ENCODE results near the gene IKZF2. TPM values are rescaled to one million over a fixed set of nuclear protein-coding genes. Genes with fewer than 3 reads are reported as not detected.

IKZF2 gene
- total RNA-seq, 1 experiment from 2014 or later: 1.6 TPM

DNA sequence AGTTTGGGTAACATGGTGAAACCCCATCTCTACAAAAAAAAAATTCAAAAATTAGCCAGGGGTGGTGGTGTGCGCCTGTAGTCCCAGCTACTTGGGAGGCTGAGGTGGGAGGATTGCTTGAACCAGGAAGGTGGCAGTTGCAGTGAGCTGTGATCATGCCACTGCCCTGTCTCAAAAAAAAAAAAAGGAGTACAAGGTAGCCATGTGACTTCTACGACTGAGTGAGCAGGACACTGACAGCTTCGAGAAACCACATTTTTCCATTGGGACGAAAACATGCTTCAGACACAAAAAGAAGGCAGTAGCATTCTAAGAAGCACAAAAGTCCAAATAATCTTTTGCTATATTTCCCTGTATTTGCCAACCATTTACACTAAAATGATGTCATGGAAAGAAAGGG is 19.7 kb upstream of the IKZF2 start:
- RAD21 ChIA-PET (ENCODE audit: low non-redundant PET in 1 of 2, low total read pairs in 2 of 2, uncharacterized antibody in 2 of 2, unreplicated experiment in 2 of 2): no interaction called here
- no TSS peak for BruUV-seq (replicated peaks)
- TF ChIP-seq FOSL1 (IDR thresholded peaks at IDR 0.05; ENCODE audit: low read depth) (no peak), POLR2AphosphoS5 (IDR thresholded peaks at IDR 0.05; ENCODE audit: low read depth, low read length) (no peak), EZH2 (IDR thresholded peaks at IDR 0.05) (no peak), ZBTB33 (IDR thresholded peaks at IDR 0.05; ENCODE audit: extremely low read depth, insufficient replicate concordance, low read length) (no peak), JUND (IDR thresholded peaks at IDR 0.05) (no peak), SRF (IDR thresholded peaks at IDR 0.05; ENCODE audit: low read depth) (no peak), ZNF274 (IDR thresholded peaks at IDR 0.05; ENCODE audit: low read depth, low read length) (no peak), POLR2A (IDR thresholded peaks at IDR 0.05; ENCODE audit: borderline replicate concordance, extremely low read depth, insufficient read depth, insufficient read length) (no peak), SIN3A (IDR thresholded peaks at IDR 0.05; ENCODE audit: low read depth) (no peak), CEBPB (IDR thresholded peaks at IDR 0.05; ENCODE audit: low read depth) (no peak), MAX (IDR thresholded peaks at IDR 0.05) (no peak), CBX3 (IDR thresholded peaks at IDR 0.05; ENCODE audit: low read depth) (no peak), ZFX (IDR thresholded peaks at IDR 0.05) (no peak), RAD21 (IDR thresholded peaks at IDR 0.05; ENCODE audit: low read depth) (no peak)
- TF ChIP-seq, protein P1, sequence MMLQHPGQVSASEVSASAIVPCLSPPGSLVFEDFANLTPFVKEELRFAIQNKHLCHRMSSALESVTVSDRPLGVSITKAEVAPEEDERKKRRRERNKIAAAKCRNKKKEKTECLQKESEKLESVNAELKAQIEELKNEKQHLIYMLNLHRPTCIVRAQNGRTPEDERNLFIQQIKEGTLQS (IDR thresholded peaks at IDR 0.05): no peak
- H3K27ac ChIP-seq (ENCODE audit: low read depth, low read length): no peak overlapping the region
- H3K27me3 ChIP-seq (ENCODE audit: insufficient read depth, low read length): no peaks in the 10 kb centered on the region
- H3K4me2 ChIP-seq (ENCODE audit: low read length): no peak overlapping the region
- no peak overlapping the region for H2AFZ ChIP-seq (ENCODE audit: low read depth, low read length, poor library complexity, severe bottlenecking)
- no peaks in the 10 kb centered on the region for H3K79me2 ChIP-seq (ENCODE audit: insufficient read depth, low read length)
- no peaks in the 10 kb centered on the region for H3K9me3 ChIP-seq (ENCODE audit: control insufficient read depth in 1 of 2, insufficient read depth in 1 of 2, low read depth in 1 of 2, low read length in 2 of 2)
- no peaks in the 10 kb centered on the region for H3K9me2 ChIP-seq (ENCODE audit: insufficient read depth)
- no peak for ATAC-seq
- H3K4me3 ChIP-seq (replicated peaks in 1 of 2; ENCODE audit: low read depth in 1 of 2, low read length in 2 of 2): no peak overlapping the region
- H3K4me1 ChIP-seq (ENCODE audit: control insufficient read depth in 1 of 2, insufficient read depth in 2 of 2, low read length in 2 of 2): no peaks in the 10 kb centered on the region
- CTCF ChIA-PET: no interaction called here
- no peaks in the 10 kb centered on the region for H4K20me1 ChIP-seq (ENCODE audit: insufficient read depth)
- no peak overlapping the region for H3K9ac ChIP-seq (ENCODE audit: low read length)
- intact Hi-C loops (cut with micrococcal nuclease): no loop called here
- no peak for DNase-seq (ENCODE audit: low read depth, low spot score)
- H3K36me3 ChIP-seq (ENCODE audit: control insufficient read depth in 1 of 2, insufficient read depth in 2 of 2, low read length in 2 of 2): no peaks in the 10 kb centered on the region
- POLR2A ChIA-PET: no interaction called here
